Globus pallidus (tissue), 1 donor: Measurements from ENCODE around the gene HSP90AB1.

Experiments
- DNase-seq: peaks from one replicate; pipeline ENCODE4 v3.0.0-alpha.2; 2015; ENCODE audit warnings: low spot score

Gene HSP90AB1

DNA sequence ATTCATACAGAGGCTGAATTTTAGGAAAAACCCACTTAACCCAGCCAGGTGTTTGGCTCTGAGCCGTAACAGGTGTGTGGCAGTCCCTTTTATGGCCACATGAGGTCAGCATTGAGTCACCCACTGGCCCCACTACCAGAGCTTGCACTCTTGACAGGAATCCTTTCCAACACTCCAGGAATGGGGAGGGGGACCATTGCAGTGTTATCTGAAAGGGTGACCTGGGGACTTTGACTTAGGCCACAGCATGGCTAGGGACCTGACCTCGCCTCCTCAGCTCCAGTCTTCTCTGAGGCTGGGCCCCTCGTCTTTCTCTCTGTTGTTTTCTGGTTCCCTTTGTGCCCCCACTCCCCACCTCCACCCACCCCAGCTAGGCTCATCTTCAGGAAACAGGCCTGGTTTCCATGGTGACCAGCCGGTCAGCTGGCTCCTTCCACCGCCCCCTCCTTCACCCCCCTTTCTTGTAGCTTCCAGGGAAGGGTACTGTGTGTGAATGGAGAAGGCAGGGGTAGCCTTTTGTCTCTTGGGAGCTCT is 21.3 kb downstream of the HSP90AB1 start:
- no peak for DNase-seq

DNA sequence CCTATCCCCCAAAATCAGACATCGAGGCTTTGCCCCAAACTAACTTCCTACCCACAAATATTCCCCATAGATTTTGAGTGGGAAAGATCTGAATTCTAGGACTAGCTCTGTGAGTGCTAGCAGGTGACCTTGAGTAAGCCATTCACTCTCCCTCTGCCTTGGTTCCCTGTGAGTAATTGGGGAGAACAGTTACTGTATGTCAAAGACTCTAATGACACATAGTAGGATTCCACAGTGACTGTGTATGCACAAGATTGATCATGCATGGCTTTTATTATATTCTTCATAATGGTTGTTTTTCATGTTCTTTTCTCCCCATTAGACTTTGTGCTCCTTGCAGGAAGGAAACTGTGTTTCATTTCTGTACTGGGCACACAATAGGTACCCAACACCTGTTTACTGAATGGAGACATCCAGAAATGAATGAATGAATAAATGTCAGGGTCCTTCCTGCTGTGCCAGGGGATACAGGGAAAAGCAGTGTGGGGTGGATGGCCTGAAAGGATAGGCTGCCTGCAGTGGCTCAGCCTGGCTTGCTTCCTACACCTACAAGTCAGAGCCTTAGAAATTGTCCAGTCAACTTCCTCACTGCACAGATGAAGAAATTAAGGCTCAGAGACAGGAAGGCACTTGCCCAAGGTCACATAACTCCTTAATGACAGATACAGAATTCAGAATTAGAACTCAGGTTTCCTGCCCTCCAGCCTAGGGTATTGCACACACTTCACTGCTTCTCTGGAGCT is 22.4 kb downstream of the HSP90AB1 start:
- no peak for DNase-seq

DNA sequence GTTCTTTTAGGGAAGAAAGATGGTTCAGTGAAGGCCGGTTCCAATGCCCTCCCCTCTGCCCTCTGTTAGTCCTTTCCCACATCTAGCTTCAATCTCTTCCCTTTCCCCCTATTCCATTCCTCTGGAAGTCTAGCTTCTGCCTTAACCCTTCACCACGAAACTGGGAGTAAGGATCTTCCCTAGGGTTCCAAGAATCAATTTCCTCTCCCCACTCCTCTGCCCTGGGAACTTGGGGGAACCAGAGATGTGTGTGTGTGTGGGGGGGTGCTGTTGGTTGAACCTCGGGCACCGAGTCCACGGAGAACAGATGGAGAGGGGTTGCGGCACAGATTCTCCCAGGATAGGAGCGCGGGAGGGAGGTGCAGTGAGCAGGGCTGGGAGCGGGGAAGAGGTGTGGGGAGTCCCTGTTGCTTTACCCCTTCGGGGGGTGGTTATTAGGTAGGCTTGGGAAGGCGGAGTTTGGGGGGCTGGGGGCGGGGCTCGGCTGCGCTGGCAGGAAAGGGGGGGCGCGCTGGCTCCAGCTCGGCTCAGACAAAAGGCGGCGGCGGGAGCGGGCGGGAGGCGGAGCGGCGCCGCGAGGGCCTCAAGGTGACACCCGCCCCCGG is 23.1 kb downstream of the HSP90AB1 start, which contains the start of gene TMEM151B:
TMEM151B (plus strand) TSS at position 530 of the 605 bp plus-strand sequence. CDS start 293 bp downstream, outside the sequence.
- DNase-seq, result no peak

DNA sequence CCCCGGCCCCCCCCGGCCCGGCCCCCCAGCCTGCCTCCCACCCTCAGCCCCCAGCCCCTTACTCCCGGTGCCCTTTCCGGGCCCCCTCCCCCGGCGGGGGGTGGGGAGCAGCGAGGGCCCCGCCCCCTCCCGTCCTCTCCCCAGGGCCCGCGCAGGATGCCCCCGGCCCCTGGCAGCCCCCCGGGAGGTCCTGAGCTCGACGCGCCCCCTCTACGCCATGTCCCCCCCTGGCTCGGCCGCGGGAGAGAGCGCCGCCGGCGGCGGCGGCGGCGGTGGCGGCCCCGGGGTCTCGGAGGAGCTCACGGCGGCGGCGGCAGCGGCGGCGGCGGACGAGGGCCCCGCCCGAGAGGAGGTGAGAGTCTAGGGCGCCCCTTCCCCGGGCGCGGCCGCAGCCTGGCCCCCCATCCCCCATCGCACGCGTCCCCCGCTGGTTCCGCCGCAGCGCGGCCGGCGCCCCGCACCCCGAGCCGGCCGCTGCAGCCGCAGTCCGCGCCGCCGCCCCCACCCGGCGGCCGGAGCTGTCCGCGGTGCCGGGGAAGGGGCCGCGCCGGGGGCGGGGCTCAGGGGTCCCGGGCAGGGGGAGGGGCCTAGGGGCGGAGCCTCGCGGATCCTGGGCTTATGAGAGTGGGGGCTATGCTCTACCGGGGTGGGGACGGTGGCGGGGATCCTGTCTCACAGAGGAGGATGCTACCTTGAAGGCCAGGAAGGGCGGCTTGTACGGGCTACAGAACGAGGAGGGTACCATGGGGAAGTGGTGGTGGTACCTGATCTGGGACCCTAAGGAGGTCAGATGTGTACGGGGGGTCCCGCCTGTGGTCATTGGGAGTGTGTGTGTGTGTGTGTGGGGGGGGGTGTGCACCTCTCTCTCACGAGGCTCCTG is 23.9 kb downstream of the HSP90AB1 start:
- DNase-seq, result no peak

DNA sequence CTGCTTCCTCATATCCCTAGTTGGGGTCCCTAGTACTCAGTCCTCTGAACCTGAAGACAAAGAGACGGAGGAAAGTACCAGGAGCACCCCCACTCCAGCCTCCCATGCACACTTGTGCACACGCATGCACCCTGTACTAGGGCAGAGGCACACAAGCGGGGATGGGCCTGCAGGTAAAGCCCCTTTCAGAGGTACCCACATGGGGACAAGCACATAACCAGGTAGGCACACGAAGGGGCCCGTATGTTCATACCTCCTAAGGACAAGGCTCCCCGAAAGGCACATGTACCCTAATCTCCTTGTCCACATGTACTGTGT is 24.5 kb downstream of the HSP90AB1 start:
- no peak for DNase-seq

DNA sequence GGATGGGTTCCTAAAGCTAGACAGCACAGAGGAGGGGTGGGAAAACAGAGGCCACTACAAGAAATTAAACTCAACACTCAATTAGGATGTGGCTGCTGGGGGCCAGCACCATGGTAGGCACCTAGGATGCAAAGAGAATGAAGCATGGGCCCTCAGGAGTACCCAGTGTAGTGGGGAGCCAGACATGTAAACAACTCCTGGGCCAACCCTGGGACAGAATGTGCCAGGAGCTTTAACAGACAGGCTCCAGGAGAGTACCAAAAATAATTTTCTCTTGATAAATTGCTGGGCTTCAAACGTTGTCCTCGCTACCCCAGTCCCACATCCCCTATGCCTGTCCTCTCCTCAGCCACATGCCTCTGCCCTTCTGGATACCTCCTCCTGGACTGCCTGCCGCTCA is 25.0 kb downstream of the HSP90AB1 start:
- no peak for DNase-seq

DNA sequence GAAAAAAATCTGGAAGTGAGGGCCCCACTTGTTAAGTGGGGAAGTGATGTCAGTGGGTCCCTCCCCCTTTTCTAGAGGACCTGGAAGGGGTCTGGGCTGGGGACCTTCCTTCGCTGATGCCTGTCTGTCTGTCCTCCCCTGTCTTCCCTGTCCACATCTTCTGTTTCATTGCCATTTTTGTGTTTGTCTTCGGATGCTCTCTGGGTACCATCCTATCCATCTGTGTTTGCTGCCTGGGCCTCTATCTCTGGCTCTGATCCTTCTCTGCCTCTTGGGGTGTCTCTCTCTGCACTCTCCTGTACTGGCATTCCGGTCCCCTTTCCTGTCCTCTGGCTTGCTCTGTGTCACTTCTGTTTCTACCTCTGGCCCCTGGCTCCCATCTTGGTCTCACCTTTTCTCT is 25.6 kb downstream of the HSP90AB1 start:
- DNase-seq, result no peak

DNA sequence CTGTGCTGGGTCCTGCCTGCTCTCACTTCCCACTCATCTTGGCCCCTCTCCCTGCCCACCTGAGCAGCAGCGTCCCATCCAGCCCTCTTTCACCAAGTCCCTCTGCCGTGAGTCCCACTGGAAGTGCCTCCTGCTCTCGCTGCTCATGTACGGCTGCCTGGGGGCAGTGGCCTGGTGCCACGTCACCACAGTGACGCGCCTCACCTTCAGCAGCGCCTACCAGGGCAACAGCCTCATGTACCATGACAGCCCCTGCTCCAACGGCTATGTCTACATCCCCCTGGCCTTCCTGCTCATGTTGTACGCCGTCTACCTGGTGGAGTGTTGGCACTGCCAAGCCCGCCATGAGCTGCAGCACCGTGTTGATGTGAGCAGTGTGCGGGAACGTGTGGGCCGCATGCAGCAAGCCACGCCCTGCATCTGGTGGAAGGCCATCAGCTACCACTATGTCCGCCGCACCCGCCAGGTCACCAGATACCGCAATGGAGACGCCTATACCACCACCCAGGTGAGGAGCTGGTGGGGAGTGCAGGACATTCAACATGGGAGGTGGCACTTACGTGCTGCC is 26.2 kb downstream of the HSP90AB1 start:
- no peak for DNase-seq

DNA sequence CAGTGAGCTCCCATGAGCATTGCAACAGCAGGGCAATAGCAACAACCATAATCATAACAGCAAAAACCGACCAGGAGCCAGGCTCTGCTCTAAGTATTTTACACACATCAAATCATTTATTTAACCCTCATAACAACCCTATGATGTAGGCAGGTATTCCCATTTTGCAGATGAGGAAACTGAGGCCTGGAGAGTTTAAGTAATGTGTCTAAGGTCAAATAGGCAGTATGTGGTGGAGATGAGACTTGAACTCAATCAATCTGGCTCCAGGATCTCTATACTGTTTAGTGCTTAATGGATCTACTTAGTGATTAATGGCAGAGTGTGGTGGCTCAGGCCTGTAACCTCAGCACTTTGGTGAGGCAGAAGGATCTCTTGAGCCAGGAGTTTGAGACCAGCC is 26.7 kb downstream of the HSP90AB1 start:
- DNase-seq, result no peak

DNA sequence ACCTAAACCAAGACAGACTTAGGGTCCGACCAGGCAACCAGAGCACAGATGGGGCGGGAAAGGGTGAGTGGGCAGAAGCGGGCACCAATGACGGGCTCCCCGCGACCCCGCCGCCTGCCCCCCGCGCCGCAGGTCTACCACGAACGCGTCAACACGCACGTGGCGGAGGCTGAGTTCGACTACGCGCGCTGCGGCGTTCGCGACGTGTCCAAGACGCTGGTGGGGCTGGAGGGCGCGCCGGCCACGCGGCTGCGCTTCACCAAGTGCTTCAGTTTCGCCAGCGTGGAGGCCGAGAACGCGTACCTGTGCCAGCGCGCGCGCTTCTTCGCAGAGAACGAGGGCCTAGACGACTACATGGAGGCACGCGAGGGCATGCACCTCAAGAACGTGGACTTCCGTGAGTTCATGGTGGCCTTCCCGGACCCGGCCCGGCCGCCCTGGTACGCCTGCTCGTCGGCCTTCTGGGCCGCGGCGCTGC is 28.4 kb downstream of the HSP90AB1 start:
- no peak for DNase-seq

DNA sequence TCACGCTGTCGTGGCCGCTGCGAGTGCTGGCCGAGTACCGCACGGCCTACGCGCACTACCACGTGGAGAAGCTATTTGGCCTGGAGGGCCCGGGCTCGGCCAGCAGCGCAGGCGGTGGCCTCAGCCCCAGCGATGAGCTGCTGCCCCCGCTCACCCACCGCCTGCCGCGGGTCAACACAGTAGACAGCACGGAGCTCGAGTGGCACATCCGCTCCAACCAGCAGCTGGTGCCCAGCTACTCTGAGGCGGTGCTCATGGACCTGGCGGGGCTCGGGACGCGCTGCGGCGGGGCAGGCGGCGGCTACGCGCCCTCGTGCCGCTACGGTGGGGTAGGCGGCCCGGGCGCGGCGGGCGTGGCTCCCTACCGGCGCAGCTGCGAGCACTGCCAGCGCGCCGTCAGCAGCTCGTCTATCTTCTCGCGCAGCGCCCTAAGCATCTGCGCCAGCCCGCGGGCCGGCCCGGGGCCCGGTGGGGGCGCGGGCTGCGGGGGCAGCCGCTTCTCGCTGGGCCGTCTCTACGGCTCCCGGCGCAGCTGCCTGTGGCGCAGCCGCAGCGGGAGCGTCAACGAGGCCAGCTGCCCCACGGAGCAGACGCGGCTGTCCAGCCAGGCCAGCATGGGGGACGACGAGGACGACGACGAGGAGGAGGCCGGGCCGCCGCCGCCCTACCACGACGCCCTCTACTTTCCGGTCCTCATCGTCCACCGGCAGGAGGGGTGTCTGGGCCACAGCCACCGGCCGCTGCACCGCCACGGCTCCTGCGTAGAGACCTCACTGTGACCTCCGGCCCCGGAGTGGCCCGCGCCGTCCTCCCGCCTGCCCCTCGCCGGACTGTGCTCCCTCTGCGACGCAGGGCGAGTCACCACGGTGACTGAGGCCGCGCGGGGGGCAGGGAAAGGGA is 29.1 kb downstream of the HSP90AB1 start:
- DNase-seq, result no peak

DNA sequence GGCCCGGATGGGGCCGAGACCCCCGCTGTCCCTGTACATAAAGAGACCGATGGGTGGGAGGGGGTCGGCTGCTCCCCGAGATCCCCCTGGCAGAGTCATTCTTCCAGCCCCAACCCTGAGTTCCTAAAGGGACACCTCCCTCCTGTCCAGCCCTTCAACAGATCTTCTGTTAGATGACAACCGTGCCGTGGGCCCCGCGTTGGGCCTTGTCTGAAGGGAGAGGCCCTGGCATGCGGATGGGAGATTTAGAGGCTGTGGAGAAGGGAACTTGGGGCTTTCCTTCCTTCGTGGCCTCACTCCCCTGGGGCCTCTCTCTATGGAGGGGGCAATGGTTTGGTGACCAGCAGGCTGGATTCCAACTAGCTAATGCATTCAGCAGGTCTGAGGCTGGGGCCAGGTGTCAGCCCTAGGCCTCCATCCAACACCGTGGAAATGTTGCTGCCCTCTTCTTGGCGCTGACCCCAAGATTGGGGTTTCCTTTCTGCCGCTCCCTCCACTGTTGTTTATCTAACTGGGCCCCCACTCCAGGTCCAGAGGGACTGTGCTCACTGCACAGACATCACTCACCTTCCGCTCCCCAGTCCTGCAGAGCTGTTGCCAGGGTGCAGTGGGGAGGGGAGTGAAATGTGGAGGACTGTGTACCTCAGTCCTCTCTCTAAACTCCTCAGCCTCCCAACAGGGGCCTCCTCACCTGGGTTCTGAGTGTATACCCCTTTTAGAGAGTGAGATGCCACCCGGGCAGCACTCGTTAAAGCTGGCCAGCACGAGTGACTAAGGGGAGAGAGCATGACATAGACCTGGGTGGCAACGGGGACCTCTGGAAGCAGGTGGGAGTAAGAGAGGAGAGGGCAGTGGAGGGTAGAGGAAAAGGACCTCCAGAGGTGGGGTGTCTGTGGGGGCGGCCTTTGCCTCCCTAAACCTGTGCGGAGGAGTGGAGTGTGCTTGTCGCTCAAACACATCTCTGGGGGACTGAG is 30.1 kb downstream of the HSP90AB1 start:
- DNase-seq, result no peak

DNA sequence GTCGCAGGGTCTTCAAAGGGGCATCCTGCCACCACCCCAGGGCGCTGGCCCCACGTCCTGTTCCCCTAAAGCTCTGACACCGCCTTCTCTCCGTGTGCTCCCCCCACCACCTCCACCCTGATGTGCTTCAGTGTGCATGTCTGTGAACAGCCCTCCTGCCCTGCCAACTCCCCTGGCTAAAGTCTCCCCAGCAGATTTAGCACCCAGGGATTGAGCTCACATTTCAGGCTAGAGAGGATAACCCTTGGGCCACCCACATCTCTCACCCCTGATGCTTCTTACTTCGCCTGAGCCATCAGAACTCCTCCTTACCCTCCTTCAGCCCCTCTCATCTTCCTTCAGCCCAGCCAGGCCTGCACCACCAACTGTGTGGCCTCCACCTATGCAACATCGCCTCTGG is 30.9 kb downstream of the HSP90AB1 start:
- DNase-seq, result no peak

DNA sequence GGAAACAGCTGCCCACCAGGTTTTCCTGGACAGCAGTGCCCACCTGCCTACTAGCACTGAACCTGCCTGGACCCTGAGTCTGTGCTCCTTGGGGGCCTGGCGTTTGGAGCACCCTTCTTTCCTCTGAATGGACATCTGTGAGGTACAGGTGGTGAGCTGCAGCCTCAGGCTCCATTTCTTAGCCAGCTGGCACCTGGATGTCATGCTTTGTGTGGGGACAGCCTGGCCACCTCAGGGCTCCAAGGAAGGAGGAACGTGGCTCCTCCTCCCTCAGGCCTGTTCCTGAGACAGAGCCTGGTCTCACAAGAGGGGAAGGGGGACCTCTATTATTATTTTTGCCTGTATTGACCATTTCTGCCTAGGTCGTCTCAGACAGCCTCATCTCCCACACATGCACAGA is 31.4 kb downstream of the HSP90AB1 start:
- DNase-seq, result no peak

DNA sequence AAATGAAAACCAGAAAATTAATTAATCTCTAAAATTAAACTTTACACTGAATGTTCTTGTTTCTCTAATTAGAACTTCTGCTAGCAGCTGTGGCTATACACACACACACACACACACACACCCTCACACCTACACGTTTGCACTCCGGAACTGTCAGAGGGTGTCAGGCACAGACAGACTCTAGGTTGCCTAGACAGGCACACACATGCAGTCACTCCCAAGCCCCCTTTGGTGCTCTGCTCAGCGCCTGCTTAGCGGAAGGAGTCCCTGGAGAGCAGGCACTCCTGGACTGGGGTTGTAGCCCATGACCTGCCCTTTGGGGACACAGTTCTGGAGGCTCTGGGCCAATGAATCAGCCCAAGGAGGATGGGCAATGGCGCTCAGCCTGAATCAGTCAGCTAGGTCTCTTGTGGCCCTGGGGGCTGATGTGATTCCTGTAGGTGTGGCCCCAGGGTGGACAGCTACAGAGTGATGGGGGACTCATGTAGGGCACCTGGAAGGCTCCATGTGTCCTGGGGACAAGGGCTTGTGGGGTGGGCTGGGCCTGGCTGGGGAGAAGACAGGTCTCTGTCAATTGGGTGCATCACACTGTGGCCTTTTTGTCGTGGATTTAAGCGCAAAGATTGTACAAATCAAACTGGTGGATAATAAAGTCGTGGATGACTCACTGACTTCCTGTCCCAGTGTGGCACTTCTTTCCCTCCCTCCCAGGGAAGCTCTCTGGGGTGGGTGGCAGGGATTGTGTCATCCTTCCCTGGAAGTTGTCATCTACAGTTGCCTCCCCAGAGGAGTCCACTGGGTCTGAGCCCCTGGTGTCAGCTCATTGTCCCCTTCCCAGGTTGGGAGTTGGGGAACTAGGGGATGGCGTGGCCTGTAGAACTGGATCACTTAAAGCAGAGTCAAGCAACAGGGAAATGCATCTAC is 32.1 kb downstream of the HSP90AB1 start:
- no peak for DNase-seq

DNA sequence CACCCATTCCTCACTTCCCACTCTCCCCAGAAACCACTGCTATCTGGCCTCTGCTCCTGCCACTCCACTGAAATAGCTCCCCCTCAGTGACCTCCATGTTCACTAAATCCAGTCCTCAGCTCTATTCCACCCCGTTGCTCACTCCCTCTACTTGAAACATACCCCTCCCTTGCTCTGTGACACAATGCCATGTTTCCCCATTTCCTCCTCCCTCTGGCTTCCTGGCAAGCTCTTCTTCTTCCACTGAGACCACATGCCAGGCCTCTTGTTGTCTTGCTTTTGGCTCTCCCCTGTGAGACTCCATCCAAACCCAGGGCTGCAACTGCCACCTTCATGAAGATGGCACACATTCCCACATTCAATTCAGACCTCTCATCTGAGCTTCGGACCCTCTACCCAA is 37.2 kb downstream of the HSP90AB1 start:
- peak; percentile 35 for DNase-seq

DNA sequence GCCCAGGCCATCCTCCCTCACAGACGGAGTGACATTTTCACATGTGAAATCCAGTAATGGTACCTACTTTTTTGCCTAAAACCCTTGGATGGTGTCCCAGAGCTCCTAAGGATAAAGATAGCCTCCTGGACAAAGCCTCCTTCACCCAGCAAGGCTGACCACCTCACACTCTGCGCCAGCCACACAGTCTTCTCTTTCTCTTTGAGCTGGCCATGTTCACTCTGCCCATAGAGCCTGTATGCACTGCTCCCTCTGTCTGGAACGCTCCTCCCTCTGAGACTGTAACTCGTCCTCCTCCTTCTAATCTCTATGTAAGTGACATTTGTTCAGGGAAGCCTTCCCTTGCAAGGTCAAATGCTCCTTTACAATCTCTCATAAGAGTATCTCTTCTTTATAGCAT is 38.0 kb downstream of the HSP90AB1 start:
- no peak for DNase-seq

DNA sequence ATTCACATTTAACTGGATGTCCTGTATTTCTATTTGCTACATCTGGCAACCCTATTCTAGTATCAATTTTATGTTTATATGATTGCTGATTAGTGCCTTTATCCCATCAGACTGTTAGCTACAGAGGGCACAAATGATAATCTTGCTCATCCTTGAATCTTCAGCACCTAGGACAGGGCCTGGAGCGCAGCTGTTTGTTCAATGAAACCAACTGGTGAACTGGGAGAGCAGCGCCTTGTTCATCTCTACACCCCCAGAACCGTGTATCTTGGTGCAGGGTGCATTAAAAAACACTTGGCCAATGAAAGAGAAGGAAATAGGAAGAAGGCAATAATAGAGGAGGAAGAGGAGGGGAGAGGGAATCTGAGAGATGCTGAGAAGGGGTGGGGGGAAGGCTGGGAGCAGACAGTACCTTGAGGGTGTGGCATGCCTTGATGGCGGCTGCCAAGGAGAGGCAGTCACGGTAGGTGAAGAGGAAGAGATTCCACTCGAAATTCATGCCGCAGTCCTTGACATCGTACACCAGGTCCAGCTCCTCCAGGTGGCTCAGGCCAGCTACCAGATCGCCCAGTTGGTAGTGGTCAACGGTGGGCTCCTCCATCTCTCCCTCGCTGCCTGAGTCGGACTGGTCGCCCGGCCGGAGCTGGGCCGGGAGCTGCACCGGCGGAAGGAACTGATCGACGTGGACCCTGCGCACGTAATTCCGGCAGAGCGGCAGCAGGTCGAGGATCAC is 38.8 kb downstream of the HSP90AB1 start:
- no peak for DNase-seq
